Measurements from ENCODE around the gene ARPIN. TPM values are rescaled to one million over a fixed set of nuclear protein-coding genes. Genes with fewer than 3 reads are reported as not detected.

Gene ARPIN
- total RNA-seq, 6 experiments from 2014 or later: 4.9 to 8.1 (median 6.9) TPM

DNA sequence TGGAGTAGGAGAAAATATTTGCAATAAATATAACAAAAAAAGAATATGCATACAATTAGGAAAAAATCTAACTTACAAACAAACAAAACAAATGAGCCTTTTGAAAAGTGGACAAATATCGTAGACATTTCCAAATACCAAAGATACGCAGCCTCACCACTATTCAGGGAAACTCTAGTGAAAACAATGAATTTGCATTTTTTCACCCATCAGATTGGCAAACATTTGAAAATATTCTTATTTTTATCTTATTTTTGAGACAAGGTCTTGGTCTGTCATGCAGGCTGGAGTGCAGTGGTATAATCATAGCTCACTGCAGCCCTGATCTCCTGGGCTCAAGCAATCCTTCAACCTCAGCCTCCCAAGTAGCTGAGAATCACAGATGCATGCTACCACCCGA is 34.4 kb downstream of the ARPIN start:
- DNase-seq: no peak
- H3K36me3 ChIP-seq: peaks cover 0 to 40% (median 5%) of the 10 kb centered on the region in 4 donors
- WGBS (ENCODE audit: insufficient coverage, low coverage, low lambda C conversion rate, missing lambda C conversion rate): 75% methylated on average over 3 of the region's 3 CpGs
- no peaks in the 10 kb centered on the region for H3K27me3 ChIP-seq
- H3K4me1 ChIP-seq: no peaks in the 10 kb centered on the region
- ATAC-seq: no peak
- H3K27ac ChIP-seq: no peak overlapping the region
- intact Hi-C loops (cut with DNase I): loop anchor here (5.0 to 10.0 kb wide), 2 partner anchors 114 to 121 kb away; no protein-coding TSS in a partner anchor
- no peaks in the 10 kb centered on the region for H3K9me3 ChIP-seq
- no peak for TF ChIP-seq POLR2A (IDR thresholded peaks at IDR 0.05)
- TF ChIP-seq, protein P1, sequence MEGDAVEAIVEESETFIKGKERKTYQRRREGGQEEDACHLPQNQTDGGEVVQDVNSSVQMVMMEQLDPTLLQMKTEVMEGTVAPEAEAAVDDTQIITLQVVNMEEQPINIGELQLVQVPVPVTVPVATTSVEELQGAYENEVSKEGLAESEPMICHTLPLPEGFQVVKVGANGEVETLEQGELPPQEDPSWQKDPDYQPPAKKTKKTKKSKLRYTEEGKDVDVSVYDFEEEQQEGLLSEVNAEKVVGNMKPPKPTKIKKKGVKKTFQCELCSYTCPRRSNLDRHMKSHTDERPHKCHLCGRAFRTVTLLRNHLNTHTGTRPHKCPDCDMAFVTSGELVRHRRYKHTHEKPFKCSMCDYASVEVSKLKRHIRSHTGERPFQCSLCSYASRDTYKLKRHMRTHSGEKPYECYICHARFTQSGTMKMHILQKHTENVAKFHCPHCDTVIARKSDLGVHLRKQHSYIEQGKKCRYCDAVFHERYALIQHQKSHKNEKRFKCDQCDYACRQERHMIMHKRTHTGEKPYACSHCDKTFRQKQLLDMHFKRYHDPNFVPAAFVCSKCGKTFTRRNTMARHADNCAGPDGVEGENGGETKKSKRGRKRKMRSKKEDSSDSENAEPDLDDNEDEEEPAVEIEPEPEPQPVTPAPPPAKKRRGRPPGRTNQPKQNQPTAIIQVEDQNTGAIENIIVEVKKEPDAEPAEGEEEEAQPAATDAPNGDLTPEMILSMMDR (IDR thresholded peaks at IDR 0.05): no peak
- no peak overlapping the region for H3K4me3 ChIP-seq

DNA sequence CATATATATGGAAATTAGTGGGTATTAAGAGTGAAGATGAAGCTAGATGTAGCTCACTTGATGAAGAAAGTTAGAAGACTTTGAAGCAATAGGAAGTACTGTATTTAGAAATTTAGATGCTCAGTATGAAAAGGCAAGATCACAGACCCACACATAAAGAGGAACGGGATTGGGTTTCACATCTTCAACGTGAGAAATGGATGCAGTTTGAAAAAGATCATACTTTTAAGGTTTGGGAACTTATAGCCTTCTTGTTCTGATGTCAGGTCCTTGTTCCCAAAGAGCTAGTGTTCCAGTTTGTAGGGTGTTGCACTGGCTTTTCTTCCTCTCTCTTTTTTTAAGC is 35.7 kb downstream of the ARPIN start:
- Histone ChIP-seq H3K27ac (no peak overlapping the region), H3K4me1 (no peaks in the 10 kb centered on the region), H3K4me3 (no peak overlapping the region), H3K36me3 (peaks cover 0 to 31% (median 0%) of the 10 kb centered on the region in 4 donors), H3K9me3 (no peaks in the 10 kb centered on the region), H3K27me3 (no peaks in the 10 kb centered on the region)
- intact Hi-C loops (cut with DNase I): loop anchor here (5.0 to 10.0 kb wide), 2 partner anchors 112 to 120 kb away; no protein-coding TSS in a partner anchor
- 63% methylated on average over 2 of the region's 2 CpGs for WGBS (ENCODE audit: insufficient coverage, low coverage, low lambda C conversion rate, missing lambda C conversion rate)
- TF ChIP-seq, protein P1 (IDR thresholded peaks at IDR 0.05): no peak
- TF ChIP-seq POLR2A (IDR thresholded peaks at IDR 0.05): no peak
- ATAC-seq (no peak), DNase-seq (no peak)

DNA sequence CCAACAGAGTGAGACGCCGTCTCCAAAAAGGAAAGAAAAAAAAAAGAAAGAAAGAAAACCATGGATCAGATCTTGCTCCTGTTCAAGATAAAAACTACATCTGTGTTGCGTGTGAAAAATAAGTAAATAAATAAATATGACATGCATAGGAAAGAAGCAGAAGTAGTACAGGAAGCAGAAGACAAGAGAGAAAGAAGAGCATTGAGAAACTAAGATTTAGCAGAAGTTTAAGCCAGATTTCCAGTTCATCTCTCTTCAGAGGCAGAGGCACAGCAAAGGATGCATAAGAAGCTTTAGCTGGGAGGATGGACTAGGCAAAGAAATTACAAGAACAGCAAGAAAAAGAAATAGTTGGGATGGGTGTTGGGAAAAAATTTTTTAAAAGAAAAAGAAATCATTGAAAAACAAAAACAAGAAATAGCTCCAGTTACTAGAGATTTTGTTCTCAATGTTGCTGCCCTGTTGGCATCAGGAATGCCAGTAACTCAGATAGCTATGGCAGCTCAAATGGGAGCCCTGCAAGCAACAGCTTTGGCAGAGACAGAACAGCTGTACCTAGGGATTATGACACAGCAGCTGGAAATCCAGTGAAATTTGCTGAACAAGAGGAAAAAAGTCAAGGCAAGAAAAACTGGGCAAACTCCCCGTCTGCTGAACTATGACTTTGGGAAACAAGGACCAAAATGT is 36.2 kb downstream of the ARPIN start:
- no peaks in the 10 kb centered on the region for H3K4me1 ChIP-seq
- WGBS (ENCODE audit: insufficient coverage, low coverage, low lambda C conversion rate, missing lambda C conversion rate): 90% methylated on average over 4 of the region's 4 CpGs
- DNase-seq: no peak
- intact Hi-C loops (cut with DNase I): loop anchor here (5.0 to 10.0 kb wide), 2 partner anchors 112 to 119 kb away; no protein-coding TSS in a partner anchor
- H3K36me3 ChIP-seq: peaks cover 0 to 28% (median 0%) of the 10 kb centered on the region in 4 donors
- H3K27ac ChIP-seq: no peak overlapping the region
- no peaks in the 10 kb centered on the region for H3K9me3 ChIP-seq
- H3K27me3 ChIP-seq: no peaks in the 10 kb centered on the region
- H3K4me3 ChIP-seq: no peak overlapping the region
- TF ChIP-seq, protein P1 (IDR thresholded peaks at IDR 0.05): no peak
- no peak for TF ChIP-seq POLR2A (IDR thresholded peaks at IDR 0.05)
- no peak for ATAC-seq

DNA sequence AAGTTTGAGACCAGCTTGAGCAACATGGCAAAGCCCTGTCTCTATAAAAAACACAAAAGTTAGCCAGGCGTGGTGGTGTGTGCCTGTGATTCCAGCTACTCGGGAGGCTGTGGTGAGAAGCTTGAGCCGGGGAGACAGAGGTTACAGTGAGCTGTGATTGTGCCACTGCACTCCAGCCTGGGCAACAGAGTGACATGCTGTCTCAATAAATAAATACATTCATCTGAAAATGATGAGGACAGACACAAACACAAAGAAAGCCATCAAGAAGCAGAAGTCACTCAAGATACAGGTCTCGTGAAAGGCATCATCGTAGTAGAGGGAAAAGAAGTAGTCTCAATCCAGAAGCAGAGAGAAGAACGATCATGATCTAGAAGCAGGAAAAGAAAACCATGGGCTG is 37.0 kb downstream of the ARPIN start:
- Histone ChIP-seq H3K36me3 (peaks cover 0 to 27% (median 0%) of the 10 kb centered on the region in 4 donors), H3K4me3 (no peak overlapping the region)
- 81% methylated on average over 5 of the region's 6 CpGs for WGBS (ENCODE audit: insufficient coverage, low coverage, low lambda C conversion rate, missing lambda C conversion rate)

More for the DNA sequence above, 37.0 kb downstream of the ARPIN start:
- TF ChIP-seq POLR2A (IDR thresholded peaks at IDR 0.05): no peak
- TF ChIP-seq, protein P1 (IDR thresholded peaks at IDR 0.05): no peak
- intact Hi-C loops (cut with DNase I): loop anchor here (5.0 to 10.0 kb wide), 2 partner anchors 111 to 118 kb away; no protein-coding TSS in a partner anchor
- Histone ChIP-seq H3K27ac (no peak overlapping the region), H3K9me3 (no peaks in the 10 kb centered on the region), H3K27me3 (no peaks in the 10 kb centered on the region), H3K4me1 (peaks cover 0 to 6% (median 0%) of the 10 kb centered on the region in 4 donors)
- DNase-seq (no peak), ATAC-seq (no peak)

All from right lobe of liver (tissue), 6 donors.